Fibroblast of villous mesenchyme (primary cell): Measurements from ENCODE around the gene MRPL45. TPM values are rescaled to one million over a fixed set of nuclear protein-coding genes. Genes with fewer than 3 reads are reported as not detected.

Experiments
- DNase-seq: peaks from one replicate; pipeline ENCODE4 v3.0.0-alpha.2; 2010; ENCODE audit warnings: low read depth
- H3K4me3 ChIP-seq: 2 replicates; pipeline ENCODE4 v1.5.1; 2011; ENCODE audit warnings: low read depth, mild to moderate bottlenecking, low read length
- CTCF ChIP-seq: IDR thresholded peaks from 2 replicates; pipeline ENCODE4 v1.5.1; 2012; ENCODE audit warnings: low read depth, mild to moderate bottlenecking, low read length; ENCODE audit not compliant: insufficient read depth
- total RNA-seq: library from RNA; depleted of rRNA; stranded (reverse); fragments of >200 nt; gene quantifications from 2 replicates; pipeline ENCODE4 v1.2.3, GENCODE V29; 2012

The MRPL45 gene
- total RNA-seq, 1 donor, result 30.2 TPM

- H3K4me3 ChIP-seq, result no peak overlapping the region
- no peak for TF ChIP-seq CTCF
- DNase-seq, result no peak
Measured at GRCh38 chr17:38324772-38325171, 27.8 kb downstream of the MRPL45 start.

GRCh38 chr17:38325221-38325851 lies 28.4 kb downstream of the MRPL45 start:
- DNase-seq, result no peak
- no peak overlapping the region for H3K4me3 ChIP-seq
- TF ChIP-seq CTCF, result no peak

- TF ChIP-seq CTCF, result no peak
- H3K4me3 ChIP-seq, result no peak overlapping the region
- DNase-seq, result no peak
Measured at GRCh38 chr17:38326996-38327792, 30.2 kb downstream of the MRPL45 start.

- no peak overlapping the region for H3K4me3 ChIP-seq
- TF ChIP-seq CTCF, result no peak
- DNase-seq, result no peak
Measured at GRCh38 chr17:38327936-38328335, 31.0 kb downstream of the MRPL45 start.

GRCh38 chr17:38328620-38329019 lies 31.7 kb downstream of the MRPL45 start:
- H3K4me3 ChIP-seq, result no peak overlapping the region
- no peak for TF ChIP-seq CTCF
- DNase-seq, result no peak

- no peak for TF ChIP-seq CTCF
- DNase-seq, result no peak
- no peak overlapping the region for H3K4me3 ChIP-seq
Measured at GRCh38 chr17:38329284-38329683, 32.3 kb downstream of the MRPL45 start.
